PC-9 (cell line): ENCODE data around the gene BTBD17.

Experiments
- EZH2 ChIP-seq: fragments of 200-600 bp; sonication (generic); IDR thresholded peaks from 2 replicates; pipeline ENCODE4 v1.8.0; 2017; ENCODE audit warnings: antibody characterized with exemption, low read depth
- TF ChIP-seq, protein P1 (sequence below): fragments of 200-600 bp; sonication (generic); conservative IDR thresholded peaks from 2 replicates; pipeline ENCODE4 v1.6.1; 2017; ENCODE audit warnings: mixed run types, antibody characterized with exemption, mild to moderate bottlenecking, moderate library complexity

DNA sequence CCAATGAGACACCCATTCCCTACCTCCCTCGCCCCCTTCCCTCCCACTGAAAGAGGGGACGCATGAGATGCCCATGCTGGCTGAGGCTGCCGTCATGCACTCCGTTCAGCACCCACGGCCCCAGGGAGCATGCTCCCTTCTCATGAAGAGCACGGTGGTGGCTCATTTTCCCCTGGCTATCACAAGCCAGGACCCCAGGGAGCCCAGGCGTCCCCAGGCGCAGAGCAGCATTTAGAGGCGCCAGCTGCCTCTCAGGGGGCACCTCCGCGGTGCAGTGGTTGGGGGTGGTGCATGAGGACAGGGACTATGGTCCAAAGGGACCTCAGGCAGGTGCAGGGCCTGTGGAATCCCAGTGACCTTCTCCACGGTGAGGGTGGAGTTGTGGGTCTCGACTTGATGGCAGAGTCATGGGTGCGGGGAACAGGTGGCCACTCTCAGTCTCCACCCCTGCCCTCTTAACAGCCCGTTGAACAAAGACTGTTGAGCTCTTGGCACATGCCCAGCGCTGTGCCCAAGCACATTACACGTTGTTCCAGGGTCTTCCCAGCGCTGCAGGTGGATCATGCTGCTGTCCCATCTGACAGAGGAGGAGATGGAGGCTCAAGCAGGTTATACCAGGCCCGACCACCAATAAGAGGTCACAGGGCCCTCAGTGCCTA, 22.0 kb downstream of the BTBD17 start:
- TF ChIP-seq EZH2: no peak
- TF ChIP-seq, protein P1, sequence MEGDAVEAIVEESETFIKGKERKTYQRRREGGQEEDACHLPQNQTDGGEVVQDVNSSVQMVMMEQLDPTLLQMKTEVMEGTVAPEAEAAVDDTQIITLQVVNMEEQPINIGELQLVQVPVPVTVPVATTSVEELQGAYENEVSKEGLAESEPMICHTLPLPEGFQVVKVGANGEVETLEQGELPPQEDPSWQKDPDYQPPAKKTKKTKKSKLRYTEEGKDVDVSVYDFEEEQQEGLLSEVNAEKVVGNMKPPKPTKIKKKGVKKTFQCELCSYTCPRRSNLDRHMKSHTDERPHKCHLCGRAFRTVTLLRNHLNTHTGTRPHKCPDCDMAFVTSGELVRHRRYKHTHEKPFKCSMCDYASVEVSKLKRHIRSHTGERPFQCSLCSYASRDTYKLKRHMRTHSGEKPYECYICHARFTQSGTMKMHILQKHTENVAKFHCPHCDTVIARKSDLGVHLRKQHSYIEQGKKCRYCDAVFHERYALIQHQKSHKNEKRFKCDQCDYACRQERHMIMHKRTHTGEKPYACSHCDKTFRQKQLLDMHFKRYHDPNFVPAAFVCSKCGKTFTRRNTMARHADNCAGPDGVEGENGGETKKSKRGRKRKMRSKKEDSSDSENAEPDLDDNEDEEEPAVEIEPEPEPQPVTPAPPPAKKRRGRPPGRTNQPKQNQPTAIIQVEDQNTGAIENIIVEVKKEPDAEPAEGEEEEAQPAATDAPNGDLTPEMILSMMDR: no peak
